ENCODE measurements around the gene PLEKHO1. TPM values are rescaled to one million over a fixed set of nuclear protein-coding genes. Genes with fewer than 3 reads are reported as not detected.

PLEKHO1 gene
- total RNA-seq, 1 experiment from 2014 or later, result 27.0 TPM

DNA sequence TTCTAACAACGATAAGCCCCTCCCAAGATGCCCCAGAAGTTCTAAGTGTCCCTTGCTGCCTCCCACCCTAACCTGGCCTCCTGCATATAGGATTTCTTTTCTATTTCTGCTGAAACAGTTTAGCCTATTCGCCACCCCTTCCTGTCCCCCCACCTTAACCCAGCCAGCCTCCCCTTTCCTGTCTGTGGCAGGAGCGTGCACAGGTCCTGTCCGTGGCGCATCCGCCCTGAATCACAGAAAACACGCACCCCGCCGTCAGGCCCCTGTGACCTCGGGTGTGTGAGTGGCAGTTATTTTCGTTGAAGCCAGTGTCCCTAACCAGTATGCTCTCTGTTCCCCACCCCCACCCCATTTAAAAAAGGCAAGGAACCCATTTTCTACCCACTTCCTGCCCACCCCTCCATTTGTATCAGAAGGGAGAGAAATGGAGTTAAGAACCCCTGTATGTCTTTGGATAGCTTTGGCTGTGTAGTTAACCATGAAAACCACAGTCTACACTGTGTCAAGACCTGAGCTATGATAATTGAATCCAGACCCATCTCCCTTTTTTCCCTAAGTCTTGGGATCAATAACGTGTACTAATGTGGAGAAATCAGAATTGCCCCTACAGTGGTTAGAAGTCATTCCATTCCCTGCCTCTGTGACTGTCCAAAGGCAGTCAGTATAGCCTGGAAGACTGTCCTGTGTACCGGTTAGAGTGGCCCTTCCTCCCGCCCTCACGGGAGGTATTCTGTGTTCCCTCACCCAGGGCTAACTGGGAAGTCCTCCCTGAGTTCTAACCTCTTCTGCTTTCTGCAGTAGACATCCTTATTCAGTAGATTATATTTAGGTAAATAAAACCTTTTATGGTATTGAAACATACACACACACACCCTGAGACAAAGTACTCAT, 1.8 kb downstream of the PLEKHO1 start:
- Mint-ChIP-seq H3K27ac (no peak overlapping the region; the same call in 1 of the 2 replicates), H3K36me3 (peaks cover 31% of the 10 kb centered on the region), H3K4me1 (peaks cover 25% of the 10 kb centered on the region), H3K27me3 (ENCODE audit: low read depth) (peaks cover 23% of the 10 kb centered on the region), H3K4me3 (peak overlapping the region; percentile 85), H3K9me3 (no peaks in the 10 kb centered on the region)
- ChIA-PET CTCF (interaction anchor here (0.6 to 1.9 kb wide), 5 partner anchors 10 to 214 kb away, joined by 3 to 11 read pairs (median 5); no protein-coding TSS in a partner anchor), POLR2A (interaction anchor here (0.7 to 2.2 kb wide), 2 partner anchors 11 to 19 kb away, joined by 3 to 16 read pairs; no protein-coding TSS in a partner anchor)
- no peak for ATAC-seq
- no peak for DNase-seq (ENCODE audit: low spot score)
- no peak for TF ChIP-seq ATF3 (CRISPR knock-in tag; conservative IDR thresholded peaks at IDR 0.05)
- TF ChIP-seq TEAD1 (CRISPR knock-in tag; IDR thresholded peaks at IDR 0.05), result no peak
- no peak for TF ChIP-seq NFATC4 (CRISPR knock-in tag; IDR thresholded peaks at IDR 0.05)
- TF ChIP-seq ZNF232 (CRISPR knock-in tag; IDR thresholded peaks at IDR 0.05), result no peak
- TF ChIP-seq AR (CRISPR knock-in tag; IDR thresholded peaks at IDR 0.05), result no peak
- no peak for TF ChIP-seq CREB1 (CRISPR knock-in tag; IDR thresholded peaks at IDR 0.05)
- no peak for TF ChIP-seq NFYB (CRISPR knock-in tag; conservative IDR thresholded peaks at IDR 0.05; ENCODE audit: low read depth)
- TF ChIP-seq, protein P1, sequence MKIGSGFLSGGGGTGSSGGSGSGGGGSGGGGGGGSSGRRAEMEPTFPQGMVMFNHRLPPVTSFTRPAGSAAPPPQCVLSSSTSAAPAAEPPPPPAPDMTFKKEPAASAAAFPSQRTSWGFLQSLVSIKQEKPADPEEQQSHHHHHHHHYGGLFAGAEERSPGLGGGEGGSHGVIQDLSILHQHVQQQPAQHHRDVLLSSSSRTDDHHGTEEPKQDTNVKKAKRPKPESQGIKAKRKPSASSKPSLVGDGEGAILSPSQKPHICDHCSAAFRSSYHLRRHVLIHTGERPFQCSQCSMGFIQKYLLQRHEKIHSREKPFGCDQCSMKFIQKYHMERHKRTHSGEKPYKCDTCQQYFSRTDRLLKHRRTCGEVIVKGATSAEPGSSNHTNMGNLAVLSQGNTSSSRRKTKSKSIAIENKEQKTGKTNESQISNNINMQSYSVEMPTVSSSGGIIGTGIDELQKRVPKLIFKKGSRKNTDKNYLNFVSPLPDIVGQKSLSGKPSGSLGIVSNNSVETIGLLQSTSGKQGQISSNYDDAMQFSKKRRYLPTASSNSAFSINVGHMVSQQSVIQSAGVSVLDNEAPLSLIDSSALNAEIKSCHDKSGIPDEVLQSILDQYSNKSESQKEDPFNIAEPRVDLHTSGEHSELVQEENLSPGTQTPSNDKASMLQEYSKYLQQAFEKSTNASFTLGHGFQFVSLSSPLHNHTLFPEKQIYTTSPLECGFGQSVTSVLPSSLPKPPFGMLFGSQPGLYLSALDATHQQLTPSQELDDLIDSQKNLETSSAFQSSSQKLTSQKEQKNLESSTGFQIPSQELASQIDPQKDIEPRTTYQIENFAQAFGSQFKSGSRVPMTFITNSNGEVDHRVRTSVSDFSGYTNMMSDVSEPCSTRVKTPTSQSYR (CRISPR knock-in tag; IDR thresholded peaks at IDR 0.05), result no peak
- TF ChIP-seq, protein P2, sequence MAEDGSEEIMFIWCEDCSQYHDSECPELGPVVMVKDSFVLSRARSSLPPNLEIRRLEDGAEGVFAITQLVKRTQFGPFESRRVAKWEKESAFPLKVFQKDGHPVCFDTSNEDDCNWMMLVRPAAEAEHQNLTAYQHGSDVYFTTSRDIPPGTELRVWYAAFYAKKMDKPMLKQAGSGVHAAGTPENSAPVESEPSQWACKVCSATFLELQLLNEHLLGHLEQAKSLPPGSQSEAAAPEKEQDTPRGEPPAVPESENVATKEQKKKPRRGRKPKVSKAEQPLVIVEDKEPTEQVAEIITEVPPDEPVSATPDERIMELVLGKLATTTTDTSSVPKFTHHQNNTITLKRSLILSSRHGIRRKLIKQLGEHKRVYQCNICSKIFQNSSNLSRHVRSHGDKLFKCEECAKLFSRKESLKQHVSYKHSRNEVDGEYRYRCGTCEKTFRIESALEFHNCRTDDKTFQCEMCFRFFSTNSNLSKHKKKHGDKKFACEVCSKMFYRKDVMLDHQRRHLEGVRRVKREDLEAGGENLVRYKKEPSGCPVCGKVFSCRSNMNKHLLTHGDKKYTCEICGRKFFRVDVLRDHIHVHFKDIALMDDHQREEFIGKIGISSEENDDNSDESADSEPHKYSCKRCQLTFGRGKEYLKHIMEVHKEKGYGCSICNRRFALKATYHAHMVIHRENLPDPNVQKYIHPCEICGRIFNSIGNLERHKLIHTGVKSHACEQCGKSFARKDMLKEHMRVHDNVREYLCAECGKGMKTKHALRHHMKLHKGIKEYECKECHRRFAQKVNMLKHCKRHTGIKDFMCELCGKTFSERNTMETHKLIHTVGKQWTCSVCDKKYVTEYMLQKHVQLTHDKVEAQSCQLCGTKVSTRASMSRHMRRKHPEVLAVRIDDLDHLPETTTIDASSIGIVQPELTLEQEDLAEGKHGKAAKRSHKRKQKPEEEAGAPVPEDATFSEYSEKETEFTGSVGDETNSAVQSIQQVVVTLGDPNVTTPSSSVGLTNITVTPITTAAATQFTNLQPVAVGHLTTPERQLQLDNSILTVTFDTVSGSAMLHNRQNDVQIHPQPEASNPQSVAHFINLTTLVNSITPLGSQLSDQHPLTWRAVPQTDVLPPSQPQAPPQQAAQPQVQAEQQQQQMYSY (CRISPR knock-in tag; IDR thresholded peaks at IDR 0.05), result no peak
- TF ChIP-seq, protein P3, sequence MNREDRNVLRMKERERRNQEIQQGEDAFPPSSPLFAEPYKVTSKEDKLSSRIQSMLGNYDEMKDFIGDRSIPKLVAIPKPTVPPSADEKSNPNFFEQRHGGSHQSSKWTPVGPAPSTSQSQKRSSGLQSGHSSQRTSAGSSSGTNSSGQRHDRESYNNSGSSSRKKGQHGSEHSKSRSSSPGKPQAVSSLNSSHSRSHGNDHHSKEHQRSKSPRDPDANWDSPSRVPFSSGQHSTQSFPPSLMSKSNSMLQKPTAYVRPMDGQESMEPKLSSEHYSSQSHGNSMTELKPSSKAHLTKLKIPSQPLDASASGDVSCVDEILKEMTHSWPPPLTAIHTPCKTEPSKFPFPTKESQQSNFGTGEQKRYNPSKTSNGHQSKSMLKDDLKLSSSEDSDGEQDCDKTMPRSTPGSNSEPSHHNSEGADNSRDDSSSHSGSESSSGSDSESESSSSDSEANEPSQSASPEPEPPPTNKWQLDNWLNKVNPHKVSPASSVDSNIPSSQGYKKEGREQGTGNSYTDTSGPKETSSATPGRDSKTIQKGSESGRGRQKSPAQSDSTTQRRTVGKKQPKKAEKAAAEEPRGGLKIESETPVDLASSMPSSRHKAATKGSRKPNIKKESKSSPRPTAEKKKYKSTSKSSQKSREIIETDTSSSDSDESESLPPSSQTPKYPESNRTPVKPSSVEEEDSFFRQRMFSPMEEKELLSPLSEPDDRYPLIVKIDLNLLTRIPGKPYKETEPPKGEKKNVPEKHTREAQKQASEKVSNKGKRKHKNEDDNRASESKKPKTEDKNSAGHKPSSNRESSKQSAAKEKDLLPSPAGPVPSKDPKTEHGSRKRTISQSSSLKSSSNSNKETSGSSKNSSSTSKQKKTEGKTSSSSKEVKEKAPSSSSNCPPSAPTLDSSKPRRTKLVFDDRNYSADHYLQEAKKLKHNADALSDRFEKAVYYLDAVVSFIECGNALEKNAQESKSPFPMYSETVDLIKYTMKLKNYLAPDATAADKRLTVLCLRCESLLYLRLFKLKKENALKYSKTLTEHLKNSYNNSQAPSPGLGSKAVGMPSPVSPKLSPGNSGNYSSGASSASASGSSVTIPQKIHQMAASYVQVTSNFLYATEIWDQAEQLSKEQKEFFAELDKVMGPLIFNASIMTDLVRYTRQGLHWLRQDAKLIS (CRISPR knock-in tag; IDR thresholded peaks at IDR 0.05; ENCODE audit: borderline replicate concordance), result no peak
- no peak for TF ChIP-seq SMAD4 (CRISPR knock-in tag; IDR thresholded peaks at IDR 0.05)
- TF ChIP-seq TCF7 (CRISPR knock-in tag; IDR thresholded peaks at IDR 0.05; ENCODE audit: low read depth), result no peak
- TF ChIP-seq MLX (CRISPR knock-in tag; IDR thresholded peaks at IDR 0.05), result no peak
- TF ChIP-seq TEAD4 (CRISPR knock-in tag; IDR thresholded peaks at IDR 0.05), result no peak
- no peak for TF ChIP-seq ZNF121 (CRISPR knock-in tag; IDR thresholded peaks at IDR 0.05)
- TF ChIP-seq ELF4 (CRISPR knock-in tag; IDR thresholded peaks at IDR 0.05; ENCODE audit: low read depth), result no peak
- TF ChIP-seq, protein P4, sequence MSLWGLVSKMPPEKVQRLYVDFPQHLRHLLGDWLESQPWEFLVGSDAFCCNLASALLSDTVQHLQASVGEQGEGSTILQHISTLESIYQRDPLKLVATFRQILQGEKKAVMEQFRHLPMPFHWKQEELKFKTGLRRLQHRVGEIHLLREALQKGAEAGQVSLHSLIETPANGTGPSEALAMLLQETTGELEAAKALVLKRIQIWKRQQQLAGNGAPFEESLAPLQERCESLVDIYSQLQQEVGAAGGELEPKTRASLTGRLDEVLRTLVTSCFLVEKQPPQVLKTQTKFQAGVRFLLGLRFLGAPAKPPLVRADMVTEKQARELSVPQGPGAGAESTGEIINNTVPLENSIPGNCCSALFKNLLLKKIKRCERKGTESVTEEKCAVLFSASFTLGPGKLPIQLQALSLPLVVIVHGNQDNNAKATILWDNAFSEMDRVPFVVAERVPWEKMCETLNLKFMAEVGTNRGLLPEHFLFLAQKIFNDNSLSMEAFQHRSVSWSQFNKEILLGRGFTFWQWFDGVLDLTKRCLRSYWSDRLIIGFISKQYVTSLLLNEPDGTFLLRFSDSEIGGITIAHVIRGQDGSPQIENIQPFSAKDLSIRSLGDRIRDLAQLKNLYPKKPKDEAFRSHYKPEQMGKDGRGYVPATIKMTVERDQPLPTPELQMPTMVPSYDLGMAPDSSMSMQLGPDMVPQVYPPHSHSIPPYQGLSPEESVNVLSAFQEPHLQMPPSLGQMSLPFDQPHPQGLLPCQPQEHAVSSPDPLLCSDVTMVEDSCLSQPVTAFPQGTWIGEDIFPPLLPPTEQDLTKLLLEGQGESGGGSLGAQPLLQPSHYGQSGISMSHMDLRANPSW (CRISPR knock-in tag; conservative IDR thresholded peaks at IDR 0.05; ENCODE audit: low read depth), result no peak
- TF ChIP-seq PRRX2 (CRISPR knock-in tag; IDR thresholded peaks at IDR 0.05), result no peak
